Body of pancreas (tissue), 4 donors: Measurements from ENCODE around the gene NR2F6. TPM values are rescaled to one million over a fixed set of nuclear protein-coding genes. Genes with fewer than 3 reads are reported as not detected.

Source experiments
- ATAC-seq: fragments of 150-250 bp; one replicate; pipeline ENCODE4 v1.9.1; 2016
- DNase-seq, 4 donors: peaks; one replicate each; pipeline ENCODE4 v3.0.0-alpha.2; 2019
- H3K27ac ChIP-seq, 4 donors: fragments of 200-600 bp; sonication (generic); 1 replicate in 3 of 4; 2 replicates in 1 of 4; pipeline versions ENCODE4 v1.5.1 to v1.6.1; 2016 to 2019; ENCODE audit warnings: mild to moderate bottlenecking in 1 of 4, mixed read lengths in 1 of 4, moderate library complexity in 1 of 4
- H3K27me3 ChIP-seq, 2 donors: fragments of 200-600 bp; sonication (generic); one replicate each; pipeline ENCODE4 v1.6.0; 2016; ENCODE audit warnings: mild to moderate bottlenecking in 1 of 2
- H3K36me3 ChIP-seq, 2 donors: fragments of 200-600 bp; sonication (generic); replicated peaks in 1 of 2; 2 replicates each; pipeline ENCODE4 v1.5.1; 2016; ENCODE audit warnings: low read depth in 2 of 2; ENCODE audit not compliant: insufficient read depth in 1 of 2
- H3K4me1 ChIP-seq: fragments of 200-600 bp; sonication (generic); one replicate; pipeline ENCODE4 v1.6.0; 2016
- H3K4me3 ChIP-seq, 2 donors: fragments of 200-600 bp; sonication (generic); 1 replicate in 1 of 2; 2 replicates in 1 of 2; pipeline ENCODE4 v1.5.1; 2016 to 2019
- H3K9me3 ChIP-seq, 3 donors: fragments of 200-600 bp; sonication (generic); 1 replicate in 2 of 3; 2 replicates in 1 of 3; pipeline ENCODE4 v1.5.1; 2016
- POLR2A ChIP-seq, 3 donors: fragments of 450-650 bp; IDR thresholded peaks; one replicate each; pipeline ENCODE4 v1.6.1; 2016; ENCODE audit warnings: antibody characterized with exemption in 3 of 3, mild to moderate bottlenecking in 2 of 3
- WGBS, 2 donors: methylation state at CpG; one replicate each; pipeline ENCODE4 v1.1.5; 2017; 5-methylcytosine and 5-hydroxymethylcytosine counted together
- intact Hi-C: fragments of 100-400 bp; cut with DNase I; formaldehyde crosslinking; loops from one replicate; pipeline ENCODE4 v1.15.1; 2023
- total RNA-seq, 2 donors: library from RNA; depleted of rRNA; stranded (reverse); fragments of >200 nt; gene quantifications; one replicate each; pipeline ENCODE4 v1.1.0, GENCODE V29; 2016
- TF ChIP-seq, protein P1 (sequence below), 7 experiments: fragments of 450-650 bp in 4 of 7; fragments of 200-600 bp in 3 of 7; sonication (generic) in 3 of 7; IDR thresholded peaks; one replicate each; pipeline ENCODE4 v1.5.1; 2016 to 2019; ENCODE audit warnings: antibody characterized with exemption in 7 of 7

The NR2F6 gene
- total RNA-seq, 2 donors from 2014 or later: 67.6 to 83.3 TPM

DNA sequence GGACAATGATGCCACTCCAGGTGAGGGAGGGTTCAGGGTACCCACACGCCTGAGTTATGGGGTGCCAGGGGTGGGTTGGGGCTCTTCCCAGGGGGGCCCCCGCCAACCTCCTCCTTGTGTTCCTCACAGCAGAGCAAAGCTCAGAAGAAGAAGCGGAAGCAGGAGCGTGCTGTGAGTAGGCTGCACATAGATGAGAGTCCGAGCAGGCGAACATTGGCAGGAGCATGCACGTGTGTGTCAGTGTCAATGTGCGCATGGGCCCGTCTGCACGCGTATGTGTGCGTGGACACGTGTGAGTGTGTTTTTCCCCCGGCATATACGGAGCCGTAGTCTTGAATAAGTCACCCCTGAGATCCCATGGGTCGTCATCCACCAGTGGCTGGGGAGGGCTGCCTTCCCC is 43.0 kb downstream of the NR2F6 start:
- ATAC-seq (no peak), DNase-seq (no peak)
- no peak overlapping the region for H3K4me3 ChIP-seq
- TF ChIP-seq POLR2A (IDR thresholded peaks at IDR 0.05): no peak
- TF ChIP-seq, protein P1, sequence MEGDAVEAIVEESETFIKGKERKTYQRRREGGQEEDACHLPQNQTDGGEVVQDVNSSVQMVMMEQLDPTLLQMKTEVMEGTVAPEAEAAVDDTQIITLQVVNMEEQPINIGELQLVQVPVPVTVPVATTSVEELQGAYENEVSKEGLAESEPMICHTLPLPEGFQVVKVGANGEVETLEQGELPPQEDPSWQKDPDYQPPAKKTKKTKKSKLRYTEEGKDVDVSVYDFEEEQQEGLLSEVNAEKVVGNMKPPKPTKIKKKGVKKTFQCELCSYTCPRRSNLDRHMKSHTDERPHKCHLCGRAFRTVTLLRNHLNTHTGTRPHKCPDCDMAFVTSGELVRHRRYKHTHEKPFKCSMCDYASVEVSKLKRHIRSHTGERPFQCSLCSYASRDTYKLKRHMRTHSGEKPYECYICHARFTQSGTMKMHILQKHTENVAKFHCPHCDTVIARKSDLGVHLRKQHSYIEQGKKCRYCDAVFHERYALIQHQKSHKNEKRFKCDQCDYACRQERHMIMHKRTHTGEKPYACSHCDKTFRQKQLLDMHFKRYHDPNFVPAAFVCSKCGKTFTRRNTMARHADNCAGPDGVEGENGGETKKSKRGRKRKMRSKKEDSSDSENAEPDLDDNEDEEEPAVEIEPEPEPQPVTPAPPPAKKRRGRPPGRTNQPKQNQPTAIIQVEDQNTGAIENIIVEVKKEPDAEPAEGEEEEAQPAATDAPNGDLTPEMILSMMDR (IDR thresholded peaks at IDR 0.05): no peak
- H3K27me3 ChIP-seq: no peaks in the 10 kb centered on the region
- no peaks in the 10 kb centered on the region for H3K9me3 ChIP-seq
- intact Hi-C loops: loop anchor here (5.0 kb wide), 1 partner anchor 80 kb away; the partner anchor contains the start of gene ANKLE1
- H3K27ac ChIP-seq: no peak overlapping the region
- H3K4me1 ChIP-seq: no peaks in the 10 kb centered on the region
- 92 to 95% methylated on average over 17 of the region's 17 CpGs for WGBS, 2 donors
- peaks cover 0 to 22% of the 10 kb centered on the region in 2 donors for H3K36me3 ChIP-seq

- whole genome bisulfite sequencing, 2 donors: 80 to 90% methylated on average over 3 to 9 of the region's 9 CpGs
- TF ChIP-seq, protein P1 (IDR thresholded peaks at IDR 0.05): no peak
- TF ChIP-seq POLR2A (IDR thresholded peaks at IDR 0.05): no peak
- Histone ChIP-seq H3K4me1 (no peaks in the 10 kb centered on the region), H3K36me3 (peaks cover 0 to 24% of the 10 kb centered on the region in 2 donors), H3K27ac (no peak overlapping the region), H3K9me3 (no peaks in the 10 kb centered on the region), H3K27me3 (no peaks in the 10 kb centered on the region), H3K4me3 (no peak overlapping the region)
- no peak for ATAC-seq
- no peak for DNase-seq
- intact Hi-C loops: loop anchor here (5.0 kb wide), 1 partner anchor 80 kb away; the partner anchor contains the start of gene ANKLE1
Measured at GRCh38 chr19:17202249-17202648, 43.5 kb downstream of the NR2F6 start.

DNA sequence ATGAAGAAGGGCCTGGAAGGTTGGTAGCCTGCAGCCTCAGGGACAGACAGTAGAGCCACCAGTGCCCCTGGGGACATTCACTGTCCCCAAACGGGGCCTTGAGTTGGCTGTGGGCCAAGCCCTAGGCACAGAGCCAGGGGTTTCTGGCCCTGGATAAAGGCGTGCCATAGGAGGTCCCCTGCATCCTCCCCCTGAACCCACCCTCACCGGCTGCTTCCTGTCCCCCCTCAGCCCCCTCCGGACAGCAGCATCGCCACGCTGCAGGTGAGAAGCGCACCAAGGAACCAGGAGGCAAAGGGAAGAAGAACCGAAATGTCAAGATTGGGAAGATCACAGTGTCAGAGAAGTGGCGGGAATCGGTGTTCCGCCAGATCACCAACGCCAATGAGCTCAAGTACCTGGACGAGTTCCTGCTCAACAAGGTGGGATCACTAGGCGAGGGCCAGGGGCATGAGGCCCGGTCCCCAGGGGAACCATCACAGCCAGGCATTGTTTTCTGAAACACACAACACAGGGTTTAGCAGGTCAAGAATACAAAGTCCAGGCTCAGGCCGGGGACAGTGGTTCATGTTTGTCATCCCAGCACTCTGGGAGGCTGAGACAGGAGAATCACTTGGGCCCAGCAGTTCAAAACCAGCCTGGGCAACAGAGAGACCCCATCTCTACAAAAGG is 45.2 kb downstream of the NR2F6 start:
- no peaks in the 10 kb centered on the region for H3K9me3 ChIP-seq

GRCh38 chr19:17197666-17198065 is 48.1 kb downstream of the NR2F6 start:
- Histone ChIP-seq H3K27me3 (no peaks in the 10 kb centered on the region), H3K27ac (no peak overlapping the region), H3K9me3 (no peaks in the 10 kb centered on the region), H3K36me3 (peaks cover 12 to 34% of the 10 kb centered on the region in 2 donors), H3K4me3 (no peak overlapping the region), H3K4me1 (no peaks in the 10 kb centered on the region)
- ATAC-seq (no peak), DNase-seq (no peak)
- WGBS, 2 donors: 94 to 96% methylated on average over 12 to 16 of the region's 16 CpGs
- intact Hi-C loops: no loop called here
- TF ChIP-seq, protein P1 (IDR thresholded peaks at IDR 0.05): no peak
- no peak for TF ChIP-seq POLR2A (IDR thresholded peaks at IDR 0.05)

More for the DNA sequence above, 45.2 kb downstream of the NR2F6 start:
- no peaks in the 10 kb centered on the region for H3K4me1 ChIP-seq
- intact Hi-C loops: loop anchor here (5.0 kb wide), 1 partner anchor 82 kb away; the partner anchor contains the start of gene ANKLE1
- WGBS, 2 donors: 85 to 96% methylated on average over 11 to 16 of the region's 16 CpGs
- TF ChIP-seq POLR2A (IDR thresholded peaks at IDR 0.05): no peak
- TF ChIP-seq, protein P1 (IDR thresholded peaks at IDR 0.05): no peak
- peaks cover 2 to 24% of the 10 kb centered on the region in 2 donors for H3K36me3 ChIP-seq
- H3K27ac ChIP-seq: no peak overlapping the region
- H3K4me3 ChIP-seq: no peak overlapping the region
- H3K27me3 ChIP-seq: no peaks in the 10 kb centered on the region
- ATAC-seq (no peak), DNase-seq (no peak)

GRCh38 chr19:17196610-17197009 is 49.1 kb downstream of the NR2F6 start:
- TF ChIP-seq, protein P1 (IDR thresholded peaks at IDR 0.05): no peak
- no peak for TF ChIP-seq POLR2A (IDR thresholded peaks at IDR 0.05)
- H3K27me3 ChIP-seq: no peaks in the 10 kb centered on the region
- ATAC-seq (no peak), DNase-seq (no peak)
- no peaks in the 10 kb centered on the region for H3K9me3 ChIP-seq
- no peak overlapping the region for H3K4me3 ChIP-seq
- intact Hi-C loops: no loop called here
- no peaks in the 10 kb centered on the region for H3K4me1 ChIP-seq
- 89 to 98% methylated on average over 7 of the region's 7 CpGs for WGBS, 2 donors
- H3K27ac ChIP-seq: no peak overlapping the region
- peaks cover 12 to 28% of the 10 kb centered on the region in 2 donors for H3K36me3 ChIP-seq
